Thyroid gland (tissue), 4 donors: ENCODE results near the gene RARRES1. TPM values are rescaled to one million over a fixed set of nuclear protein-coding genes. Genes with fewer than 3 reads are reported as not detected.

ENCODE experiments used
- DNase-seq, 2 donors: peaks; one replicate each; pipeline ENCODE4 v3.0.0-alpha.2; 2019
- H3K27ac ChIP-seq, 3 donors: fragments of 200-600 bp; sonication (generic); 1 replicate in 2 of 3; 2 replicates in 1 of 3; pipeline ENCODE4 v1.5.1; 2016 to 2019; ENCODE audit warnings: mild to moderate bottlenecking in 1 of 3, moderate library complexity in 1 of 3
- H3K27me3 ChIP-seq: fragments of 200-600 bp; sonication (generic); one replicate; pipeline ENCODE4 v1.5.1; 2019
- H3K36me3 ChIP-seq, 2 donors: fragments of 200-600 bp; sonication (generic); one replicate each; pipeline ENCODE4 v1.5.1; 2016 to 2019
- H3K4me1 ChIP-seq, 2 donors: fragments of 200-600 bp; sonication (generic); one replicate each; pipeline ENCODE4 v1.5.1; 2017 to 2019
- H3K4me3 ChIP-seq, 3 donors: fragments of 200-600 bp; sonication (generic); replicated peaks in 1 of 3; 1 replicate in 2 of 3; 2 replicates in 1 of 3; pipeline ENCODE4 v1.5.1; 2016; ENCODE audit warnings: mild to moderate bottlenecking in 1 of 3
- H3K9me3 ChIP-seq: fragments of 200-600 bp; sonication (generic); one replicate; pipeline ENCODE4 v1.5.1; 2017
- POLR2A ChIP-seq, 2 donors: fragments of 450-650 bp; IDR thresholded peaks; one replicate each; pipeline ENCODE4 v1.6.1; 2017; ENCODE audit warnings: antibody characterized with exemption in 2 of 2, mild to moderate bottlenecking in 2 of 2, moderate library complexity in 1 of 2
- WGBS, 2 donors: methylation state at CpG; one replicate each; pipeline ENCODE4 v1.1.5; 2017; 5-methylcytosine and 5-hydroxymethylcytosine counted together
- intact Hi-C: fragments of 100-400 bp; cut with DNase I; formaldehyde crosslinking; loops from one replicate; pipeline ENCODE4 v1.15.1; 2023
- total RNA-seq, 4 donors: library from RNA; depleted of rRNA; stranded (reverse); fragments of >200 nt; gene quantifications; one replicate each; pipeline ENCODE4 v1.2.3, GENCODE V29; 2016
- TF ChIP-seq, protein P1 (sequence below), 6 experiments: fragments of 200-600 bp in 3 of 6; fragments of 450-650 bp in 3 of 6; sonication (generic) in 3 of 6; IDR thresholded peaks; one replicate each; pipeline ENCODE4 v1.5.1; 2016 to 2019; ENCODE audit warnings: antibody characterized with exemption in 6 of 6, mild to moderate bottlenecking in 2 of 6, inconsistent platforms in 1 of 6, moderate library complexity in 1 of 6

Gene RARRES1
- total RNA-seq, 4 donors from 2014 or later = 4.8 to 394 (median 21.4) TPM

- Histone ChIP-seq H3K9me3 (no peaks in the 10 kb centered on the region), H3K4me3 (no peak overlapping the region), H3K27ac (no peak overlapping the region), H3K36me3 (no peaks in the 10 kb centered on the region), H3K4me1 (no peaks in the 10 kb centered on the region), H3K27me3 (no peaks in the 10 kb centered on the region)
- 86 to 92% methylated on average over 4 of the region's 4 CpGs for WGBS, 2 donors
- TF ChIP-seq, protein P1, sequence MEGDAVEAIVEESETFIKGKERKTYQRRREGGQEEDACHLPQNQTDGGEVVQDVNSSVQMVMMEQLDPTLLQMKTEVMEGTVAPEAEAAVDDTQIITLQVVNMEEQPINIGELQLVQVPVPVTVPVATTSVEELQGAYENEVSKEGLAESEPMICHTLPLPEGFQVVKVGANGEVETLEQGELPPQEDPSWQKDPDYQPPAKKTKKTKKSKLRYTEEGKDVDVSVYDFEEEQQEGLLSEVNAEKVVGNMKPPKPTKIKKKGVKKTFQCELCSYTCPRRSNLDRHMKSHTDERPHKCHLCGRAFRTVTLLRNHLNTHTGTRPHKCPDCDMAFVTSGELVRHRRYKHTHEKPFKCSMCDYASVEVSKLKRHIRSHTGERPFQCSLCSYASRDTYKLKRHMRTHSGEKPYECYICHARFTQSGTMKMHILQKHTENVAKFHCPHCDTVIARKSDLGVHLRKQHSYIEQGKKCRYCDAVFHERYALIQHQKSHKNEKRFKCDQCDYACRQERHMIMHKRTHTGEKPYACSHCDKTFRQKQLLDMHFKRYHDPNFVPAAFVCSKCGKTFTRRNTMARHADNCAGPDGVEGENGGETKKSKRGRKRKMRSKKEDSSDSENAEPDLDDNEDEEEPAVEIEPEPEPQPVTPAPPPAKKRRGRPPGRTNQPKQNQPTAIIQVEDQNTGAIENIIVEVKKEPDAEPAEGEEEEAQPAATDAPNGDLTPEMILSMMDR (IDR thresholded peaks at IDR 0.05) = no peak
- no peak for TF ChIP-seq POLR2A (IDR thresholded peaks at IDR 0.05)
- intact Hi-C loops = no loop called here
- DNase-seq = no peak
These were observed 10.8 kb upstream of the RARRES1 start for GRCh38 chr3:158742871-158743663.

GRCh38 chr3:158739661-158740060, 7.4 kb upstream of the RARRES1 start:
- no peak for TF ChIP-seq POLR2A (IDR thresholded peaks at IDR 0.05)
- TF ChIP-seq, protein P1 (IDR thresholded peaks at IDR 0.05) = no peak
- 81 to 93% methylated on average over 3 of the region's 3 CpGs for WGBS, 2 donors
- Histone ChIP-seq H3K4me3 (no peak overlapping the region), H3K9me3 (no peaks in the 10 kb centered on the region), H3K4me1 (no peaks in the 10 kb centered on the region), H3K27ac (no peak overlapping the region), H3K27me3 (no peaks in the 10 kb centered on the region), H3K36me3 (no peaks in the 10 kb centered on the region)
- intact Hi-C loops = no loop called here
- DNase-seq = no peak

GRCh38 chr3:158739078-158739477, 6.8 kb upstream of the RARRES1 start:
- H3K27ac ChIP-seq = no peak overlapping the region
- H3K9me3 ChIP-seq = no peaks in the 10 kb centered on the region
- no peaks in the 10 kb centered on the region for H3K27me3 ChIP-seq
- DNase-seq = no peak
- 94 to 95% methylated on average over 3 to 4 of the region's 4 CpGs for WGBS, 2 donors
- no peak overlapping the region for H3K4me3 ChIP-seq
- no peak for TF ChIP-seq POLR2A (IDR thresholded peaks at IDR 0.05)
- TF ChIP-seq, protein P1 (IDR thresholded peaks at IDR 0.05) = no peak
- intact Hi-C loops = no loop called here
- no peaks in the 10 kb centered on the region for H3K4me1 ChIP-seq
- H3K36me3 ChIP-seq = no peaks in the 10 kb centered on the region

DNA sequence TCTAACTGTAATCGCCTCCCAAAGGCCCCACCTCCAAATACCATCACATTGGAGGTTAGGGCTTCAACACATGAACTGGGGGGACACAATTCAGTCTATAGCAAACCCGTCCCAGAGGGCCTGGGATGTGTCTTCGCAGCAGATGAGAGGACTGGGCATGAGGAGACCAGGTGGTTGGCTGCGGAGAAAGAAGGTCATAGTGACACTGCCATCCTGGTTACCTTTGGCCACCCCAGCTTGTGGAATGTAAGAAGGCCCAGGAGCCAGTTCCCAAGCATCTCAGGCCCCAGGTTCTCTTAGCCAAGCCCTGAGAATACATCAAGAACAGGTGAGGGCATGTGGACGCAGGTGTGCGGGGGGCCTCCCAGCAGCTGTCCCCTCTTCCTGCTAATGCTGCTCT, 6.4 kb upstream of the RARRES1 start:
- 95 to 98% methylated on average over 6 of the region's 6 CpGs for WGBS, 2 donors
- intact Hi-C loops = no loop called here
- no peaks in the 10 kb centered on the region for H3K27me3 ChIP-seq
- DNase-seq = no peak
- no peaks in the 10 kb centered on the region for H3K36me3 ChIP-seq
- H3K4me1 ChIP-seq = no peaks in the 10 kb centered on the region
- H3K9me3 ChIP-seq = no peaks in the 10 kb centered on the region
- H3K4me3 ChIP-seq = no peak overlapping the region
- TF ChIP-seq, protein P1 (IDR thresholded peaks at IDR 0.05) = no peak
- TF ChIP-seq POLR2A (IDR thresholded peaks at IDR 0.05) = no peak
- H3K27ac ChIP-seq = no peak overlapping the region

GRCh38 chr3:158737976-158738615, 5.8 kb upstream of the RARRES1 start:
- intact Hi-C loops = no loop called here
- no peak overlapping the region for H3K4me3 ChIP-seq
- H3K27ac ChIP-seq = no peak overlapping the region
- no peaks in the 10 kb centered on the region for H3K4me1 ChIP-seq
- DNase-seq = no peak
- TF ChIP-seq, protein P1 (IDR thresholded peaks at IDR 0.05) = no peak
- no peak for TF ChIP-seq POLR2A (IDR thresholded peaks at IDR 0.05)
- H3K9me3 ChIP-seq = no peaks in the 10 kb centered on the region
- 58 to 73% methylated on average over 9 of the region's 9 CpGs for WGBS, 2 donors
- H3K36me3 ChIP-seq = no peaks in the 10 kb centered on the region
- H3K27me3 ChIP-seq = no peaks in the 10 kb centered on the region
